Right lung (tissue), 10 donors: ENCODE results near the gene ZNF738. TPM values are rescaled to one million over a fixed set of nuclear protein-coding genes. Genes with fewer than 3 reads are reported as not detected.
"Not testable (repeated sequence)": the region's sequence is repeated elsewhere in the genome, so short reads cannot be mapped to it uniquely, and the experiment has no call there.

ENCODE experiments used
- DNase-seq, 2 donors: peaks; one replicate each; pipeline ENCODE4 v3.0.0-alpha.2; 2013
- long read RNA-seq, 8 donors: transcript quantifications; one replicate each; lab custom pipeline, GENCODE V29; 2026
- polyA plus RNA-seq, 5 donors: library from polyadenylated mRNA; unstranded; fragments of 120-200 nt; gene quantifications; one replicate each; pipeline versions ENCODE4 v1.2.1 to v1.2.3, GENCODE V29; 2013; ENCODE audit warnings: inconsistent platforms in 1 of 5, low replicate concordance in 1 of 5; ENCODE audit not compliant: insufficient read length in 5 of 5, insufficient read depth in 1 of 5

ZNF738 gene
- polyA plus RNA-seq: 10 to 100 TPM; 28.3 to 49.3 (median 40.4) TPM
- long read RNA-seq, donor 1, partial matches to known transcripts: 0 of 5 reads
- long read RNA-seq, donor 1, other reads (novel, unspliced or antisense): 0 of 5 reads
- long read RNA-seq, donor 2, transcript ZNF738-201 (5 exons, 2,442 nt): major isoform, 6 of 8 reads
- long read RNA-seq, donor 2, partial matches to known transcripts: 0 of 8 reads
- long read RNA-seq, donor 2, other reads (novel, unspliced or antisense): 0 of 8 reads
- long read RNA-seq, donor 3, transcript ZNF738-201 (5 exons, 2,442 nt): major isoform, 6 of 8 reads
- long read RNA-seq, donor 3, partial matches to known transcripts: 0 of 8 reads
- long read RNA-seq, donor 3, other reads (novel, unspliced or antisense): 0 of 8 reads
- long read RNA-seq, donor 4, partial matches to known transcripts: 0 of 6 reads
- long read RNA-seq, donor 4, other reads (novel, unspliced or antisense): 0 of 6 reads
- long read RNA-seq, donor 5, partial matches to known transcripts: 6 of 11 reads
- long read RNA-seq, donor 5, other reads (novel, unspliced or antisense): 0 of 11 reads
- long read RNA-seq, donor 6, transcript ZNF738-201 (5 exons, 2,442 nt): major isoform, 9 of 65 reads
- long read RNA-seq, donor 6, partial matches to known transcripts: 56 of 65 reads
- long read RNA-seq, donor 6, other reads (novel, unspliced or antisense): 0 of 65 reads
- long read RNA-seq, donor 7, partial matches to known transcripts: 0 of 3 reads
- long read RNA-seq, donor 7, other reads (novel, unspliced or antisense): 0 of 3 reads
- long read RNA-seq, donor 8, partial matches to known transcripts: 0 of 4 reads
- long read RNA-seq, donor 8, other reads (novel, unspliced or antisense): 0 of 4 reads

DNA sequence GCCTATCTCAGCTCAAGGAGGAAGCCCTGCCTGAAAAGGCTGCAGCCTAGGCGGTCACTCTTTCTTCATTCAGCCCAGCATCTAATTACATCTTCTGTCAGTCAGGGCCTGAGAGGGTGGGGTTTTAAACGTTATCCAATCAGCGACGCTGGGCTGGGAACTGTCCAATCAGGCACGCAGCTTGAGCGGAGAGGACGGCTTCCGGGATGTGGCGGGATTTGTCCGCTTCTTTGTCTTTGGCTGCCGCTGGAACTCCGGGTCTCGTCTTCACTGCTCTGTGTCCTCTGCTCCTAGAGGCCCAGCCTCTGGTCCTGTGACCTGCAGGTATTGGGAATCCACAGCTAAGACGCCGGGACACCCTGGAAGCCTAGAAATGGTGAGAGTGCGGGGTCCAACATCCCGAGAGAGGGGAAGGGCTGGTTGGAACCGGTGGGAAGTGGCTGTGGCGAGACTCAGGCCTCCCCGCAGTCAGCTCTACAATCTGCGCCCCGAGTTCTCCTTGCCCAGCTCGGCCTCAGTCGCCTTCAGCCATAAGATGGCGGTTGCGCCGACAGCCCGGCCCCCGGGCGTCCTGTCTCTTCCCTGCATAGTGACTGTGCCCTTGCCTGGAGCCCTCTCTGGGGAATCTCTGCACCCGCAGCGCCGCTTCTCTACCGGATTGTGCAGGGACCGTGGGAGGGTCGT, at the start of gene ZNF738:
Gene ZNF738, plus strand, starts transcription at position 233 of the 684 bp plus-strand sequence. Its CDS starts 141 bp downstream, at position 374.
- peak; percentile 89 to 96 for DNase-seq

DNA sequence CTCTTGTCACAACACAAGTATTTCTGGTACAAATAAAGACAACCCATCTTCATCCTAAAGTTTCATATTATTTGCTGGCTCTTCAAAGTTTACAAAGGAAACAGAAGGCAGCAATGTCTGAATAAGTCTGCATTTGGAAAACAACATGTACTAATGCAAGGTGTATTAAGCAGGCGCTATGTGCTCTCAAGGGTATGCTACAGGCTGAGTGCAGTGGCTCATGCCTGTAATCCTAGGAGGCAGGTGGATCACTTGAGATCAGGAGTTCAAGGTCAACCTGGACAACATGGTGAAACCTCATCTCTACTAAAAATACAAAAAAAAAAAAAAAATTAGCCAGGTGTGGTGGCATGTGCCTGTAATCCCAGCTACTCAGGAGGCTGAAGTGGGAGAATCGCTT, 46.0 kb upstream of the ZNF738 start:
- DNase-seq: not testable (repeated sequence)

DNA sequence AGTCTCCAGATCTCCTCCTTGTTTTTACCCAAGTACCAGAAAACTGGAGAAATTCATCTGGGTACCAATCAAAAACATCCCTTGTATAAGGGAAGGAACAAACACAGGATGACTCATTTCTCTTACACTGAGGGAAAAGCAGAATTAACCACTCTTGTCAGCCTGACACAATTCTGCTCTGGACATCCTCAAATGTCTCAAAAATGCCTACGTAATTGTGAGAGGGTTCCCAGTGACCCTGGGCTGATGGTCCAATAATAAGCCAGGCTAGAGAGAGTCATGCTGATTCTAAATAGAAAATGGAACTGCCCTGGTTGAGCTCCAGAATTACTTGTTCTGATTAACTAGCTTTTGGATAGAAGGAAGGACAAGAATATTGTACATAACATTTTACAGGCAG, 44.1 kb upstream of the ZNF738 start:
- no peak for DNase-seq

DNA sequence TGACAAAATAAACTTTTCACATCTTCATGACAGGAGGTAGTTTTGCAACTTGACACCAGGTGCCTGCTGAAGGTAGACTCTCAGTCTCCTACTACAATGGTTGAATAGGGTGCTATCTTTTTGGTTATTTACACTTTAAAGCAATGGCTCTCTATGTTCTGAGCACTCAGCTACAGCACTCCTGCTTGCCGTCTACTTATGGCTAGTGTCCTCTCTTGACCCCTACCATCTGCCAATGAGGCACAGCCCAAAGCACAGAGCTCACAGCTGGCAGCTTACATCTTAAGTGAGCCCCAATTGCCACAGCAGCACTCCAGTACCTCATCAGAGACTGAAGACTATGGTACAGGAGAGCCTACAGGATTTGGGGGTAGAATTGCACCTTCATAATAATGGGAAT, 41.0 kb upstream of the ZNF738 start:
- DNase-seq: no peak

DNA sequence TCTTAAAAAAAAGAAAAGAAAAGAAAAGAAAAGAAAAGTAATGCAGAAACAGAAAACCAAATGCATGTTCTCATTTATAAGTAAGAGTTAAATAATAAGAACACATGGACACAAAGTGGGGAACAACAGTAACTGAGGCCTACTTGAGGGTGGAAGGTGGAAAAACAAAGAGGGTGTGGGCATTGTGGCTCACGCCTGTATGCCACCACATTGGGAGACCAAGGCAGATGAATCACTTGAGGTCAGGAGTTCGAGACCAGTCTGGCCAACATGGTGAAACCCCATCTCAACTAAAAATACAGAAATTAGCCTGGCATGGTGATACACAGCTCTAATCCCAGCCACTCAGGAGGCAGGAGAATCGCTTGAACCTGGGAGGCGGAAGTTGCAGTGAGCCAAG, 37.7 kb upstream of the ZNF738 start:
- no peak for DNase-seq

DNA sequence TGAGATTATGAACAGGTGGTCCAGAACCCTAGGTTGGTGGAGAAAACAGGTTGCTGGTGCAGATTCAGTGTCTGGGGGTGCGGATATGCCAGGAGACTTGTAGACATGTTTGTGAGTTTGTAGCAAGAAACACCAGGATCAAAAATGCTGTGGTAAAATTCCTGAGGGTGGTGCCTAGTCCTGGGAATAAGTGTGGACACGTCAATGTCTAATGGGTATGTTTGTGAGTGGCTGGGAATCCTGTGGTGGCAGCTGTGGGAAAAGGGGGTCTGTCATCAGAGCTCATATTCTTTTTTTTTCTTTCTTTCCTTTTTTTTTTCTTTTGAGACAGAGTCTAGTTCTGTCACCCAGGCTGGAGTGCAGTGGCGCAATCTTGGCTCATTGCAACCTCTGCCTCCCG, 36.8 kb upstream of the ZNF738 start:
- no peak for DNase-seq

DNA sequence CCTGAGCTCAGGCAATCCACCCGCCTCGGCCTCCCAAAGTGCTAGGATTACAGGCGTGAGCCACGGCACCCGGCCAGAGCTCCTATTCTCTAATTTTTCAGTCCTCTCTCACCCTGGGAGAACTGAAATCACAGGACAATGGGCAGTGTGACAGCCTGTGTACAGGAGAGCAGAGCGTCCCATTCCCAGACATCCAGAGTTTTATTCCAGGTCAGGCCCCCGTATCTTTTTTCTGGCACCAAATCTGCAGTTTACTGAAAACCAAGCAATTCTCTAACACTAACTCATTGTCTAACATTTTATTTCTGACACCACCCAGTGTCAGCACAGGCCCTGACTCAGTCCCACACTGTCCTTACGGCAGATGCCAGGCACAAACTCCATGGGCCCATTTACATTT, 36.3 kb upstream of the ZNF738 start:
- no peak for DNase-seq

DNA sequence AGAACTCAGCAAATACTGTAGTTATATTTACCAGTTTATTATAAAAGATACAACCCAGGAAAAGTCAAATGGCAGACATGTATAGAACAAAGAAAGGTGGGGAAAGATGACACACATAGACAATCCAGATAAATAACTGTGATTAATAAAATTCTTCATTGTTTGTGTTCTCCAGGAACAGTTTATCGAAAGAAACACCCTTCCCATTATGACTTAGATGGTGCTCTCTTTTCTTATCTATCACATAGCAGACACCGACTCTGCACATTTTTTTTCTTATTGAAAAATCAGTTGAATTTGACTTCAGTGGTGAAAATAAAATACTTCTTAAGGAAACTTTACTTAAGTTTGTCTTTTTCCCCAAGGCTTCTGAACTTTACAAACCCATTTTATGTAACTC, 35.8 kb upstream of the ZNF738 start:
- no peak for DNase-seq

DNA sequence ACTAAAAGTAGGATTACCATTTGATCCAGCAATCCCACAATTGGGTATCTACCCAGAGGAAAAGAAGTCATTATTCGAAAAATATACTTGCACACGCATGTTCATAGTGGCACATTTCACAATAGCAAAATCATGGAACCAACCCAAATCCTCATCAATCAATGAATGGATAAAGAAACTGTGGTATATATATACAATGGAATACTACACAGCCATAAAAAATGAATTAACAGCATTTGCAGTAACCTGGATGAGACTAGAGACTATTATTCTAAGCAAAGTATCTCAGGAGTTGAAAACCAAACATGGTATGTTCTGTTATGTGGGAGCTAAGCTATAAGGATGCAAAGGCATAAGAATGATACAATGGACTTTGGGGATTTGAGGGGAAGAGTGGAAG, 32.6 kb upstream of the ZNF738 start:
- DNase-seq: no peak

DNA sequence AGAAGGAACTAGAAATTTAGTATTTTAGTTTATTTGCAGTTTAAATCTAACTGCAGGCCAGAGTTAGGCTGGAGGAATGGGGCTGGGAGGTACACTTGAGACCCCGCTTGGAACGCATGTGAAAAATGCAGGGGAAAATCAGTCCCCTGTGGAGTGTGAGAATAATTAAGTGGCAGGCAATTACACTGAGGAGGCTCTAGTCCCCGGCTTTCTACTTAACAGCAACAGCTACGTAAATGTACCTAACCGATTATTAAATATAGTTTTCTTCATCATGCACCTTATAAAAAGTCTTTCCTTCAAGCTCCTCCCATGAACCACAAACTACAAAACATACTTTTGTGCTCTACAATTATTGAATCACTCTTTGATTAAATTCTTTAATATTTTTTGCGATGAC, 30.4 kb upstream of the ZNF738 start:
- DNase-seq: peak; percentile 1 to 7

DNA sequence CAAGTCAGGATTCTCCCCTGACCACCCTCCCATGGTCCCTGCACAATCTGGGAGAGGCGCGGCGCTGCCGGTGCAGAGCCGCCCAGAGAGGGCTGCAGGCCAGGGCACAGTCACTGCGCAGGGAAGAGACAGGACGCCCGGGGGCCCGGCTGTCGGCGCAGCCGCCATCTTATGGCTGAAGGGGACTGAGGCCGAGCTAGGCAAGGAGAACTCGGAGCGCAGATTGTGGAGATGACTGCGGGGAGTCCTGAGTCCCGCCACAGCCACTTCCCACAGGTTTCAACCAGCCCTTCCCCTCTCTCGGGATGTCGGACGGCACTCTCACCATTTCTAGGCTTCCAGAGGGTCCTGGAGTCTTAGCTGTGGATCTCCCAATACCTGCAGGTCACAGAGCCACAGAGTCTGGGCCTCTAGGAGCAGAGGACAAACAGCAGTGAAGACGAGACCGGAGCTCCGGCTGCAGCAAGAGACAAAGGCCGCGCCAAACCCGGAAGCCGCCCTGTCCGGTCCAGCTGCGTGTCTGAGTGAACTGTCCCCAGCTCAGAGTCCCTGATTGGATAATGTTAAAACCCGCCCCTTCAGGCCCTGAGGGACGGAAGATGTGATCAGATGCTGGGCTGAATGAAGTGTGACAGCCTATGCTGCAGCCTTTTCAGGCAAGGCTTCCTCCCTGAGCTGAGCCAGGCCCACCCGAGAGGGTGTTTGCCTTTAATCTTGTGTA, 29.8 kb upstream of the ZNF738 start, which contains the start of gene ZNF708:
Gene ZNF708, minus strand, starts transcription at position 526 of the 721 bp plus-strand sequence. Its CDS starts 198 bp downstream, at position 328.
- peak; percentile 88 to 91 for DNase-seq

DNA sequence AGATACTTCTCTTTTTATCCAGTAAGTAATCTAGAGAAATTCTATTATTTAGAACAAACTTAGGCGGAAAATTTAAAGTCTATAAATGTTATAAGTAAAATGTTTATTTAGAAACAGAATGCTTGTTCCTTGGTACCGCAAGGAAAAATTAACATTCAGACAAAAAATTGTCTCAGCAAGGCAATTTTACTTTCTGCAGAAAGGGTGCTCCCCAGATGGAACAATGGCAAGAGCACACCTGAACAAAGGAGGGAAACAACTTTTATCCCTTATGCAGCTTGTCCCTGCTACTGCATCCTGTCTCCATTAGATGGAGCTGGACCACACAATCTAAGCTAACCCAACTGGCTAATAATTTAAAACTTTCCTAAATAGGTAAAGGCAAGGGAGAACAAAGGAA, 23.1 kb upstream of the ZNF738 start:
- no peak for DNase-seq

DNA sequence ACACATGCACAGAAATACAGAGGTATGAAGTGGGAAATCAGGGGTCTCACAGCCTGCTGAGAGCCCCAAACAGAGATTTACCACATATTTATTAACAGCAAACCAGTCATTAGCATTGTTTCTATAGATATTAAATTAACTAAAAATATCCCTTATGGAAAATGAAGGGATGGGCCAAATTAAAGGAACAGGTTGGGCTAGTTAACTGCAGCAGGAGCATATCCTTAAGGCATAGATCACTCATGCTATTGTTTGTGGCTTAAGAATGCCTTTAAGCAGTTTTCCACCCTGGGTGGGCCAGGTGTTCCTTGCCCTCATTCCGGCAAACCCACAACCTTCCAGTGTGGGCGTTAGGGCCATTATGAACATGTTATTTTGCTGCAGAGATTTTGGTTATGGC, 14.0 kb upstream of the ZNF738 start:
- not testable (repeated sequence) for DNase-seq

DNA sequence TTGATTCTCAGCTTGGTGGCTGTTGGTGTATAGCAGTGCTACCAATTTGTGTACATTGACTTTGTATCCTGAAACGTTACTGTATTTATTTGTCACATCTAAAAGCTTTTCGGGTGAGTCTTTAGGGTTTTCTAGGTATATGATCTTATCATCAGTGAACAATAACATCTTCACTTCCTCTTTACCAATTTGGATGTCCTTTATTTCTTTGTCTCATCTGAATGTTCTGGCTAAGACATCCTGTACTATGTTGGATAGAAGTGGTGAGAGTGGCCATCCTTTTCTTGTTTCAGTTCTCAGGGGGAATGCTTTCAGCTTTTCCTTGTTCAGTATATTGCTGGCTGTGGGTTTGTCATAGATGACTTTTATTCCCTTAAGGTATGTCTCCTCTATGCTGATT, 6.0 kb upstream of the ZNF738 start:
- DNase-seq: no peak

DNA sequence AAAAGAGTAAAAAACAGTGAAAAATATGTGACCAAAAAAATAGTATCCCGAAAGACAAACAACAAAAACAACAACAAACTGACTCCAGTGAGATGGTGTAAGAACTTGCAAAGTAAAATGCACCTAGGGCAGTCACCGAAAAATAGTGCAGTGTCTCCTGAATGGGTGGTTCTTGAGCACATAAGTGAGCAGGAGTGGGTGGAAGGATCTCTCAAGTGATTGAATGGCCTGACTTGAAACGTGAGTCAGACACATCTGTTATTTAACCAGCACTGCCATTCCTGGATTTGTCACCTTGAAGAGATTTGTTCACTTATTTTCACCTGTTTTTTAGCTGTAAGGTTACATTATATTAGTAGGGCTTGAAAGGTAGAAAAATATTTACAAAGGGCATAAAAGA, 3.5 kb downstream of the ZNF738 start:
- DNase-seq: no peak

DNA sequence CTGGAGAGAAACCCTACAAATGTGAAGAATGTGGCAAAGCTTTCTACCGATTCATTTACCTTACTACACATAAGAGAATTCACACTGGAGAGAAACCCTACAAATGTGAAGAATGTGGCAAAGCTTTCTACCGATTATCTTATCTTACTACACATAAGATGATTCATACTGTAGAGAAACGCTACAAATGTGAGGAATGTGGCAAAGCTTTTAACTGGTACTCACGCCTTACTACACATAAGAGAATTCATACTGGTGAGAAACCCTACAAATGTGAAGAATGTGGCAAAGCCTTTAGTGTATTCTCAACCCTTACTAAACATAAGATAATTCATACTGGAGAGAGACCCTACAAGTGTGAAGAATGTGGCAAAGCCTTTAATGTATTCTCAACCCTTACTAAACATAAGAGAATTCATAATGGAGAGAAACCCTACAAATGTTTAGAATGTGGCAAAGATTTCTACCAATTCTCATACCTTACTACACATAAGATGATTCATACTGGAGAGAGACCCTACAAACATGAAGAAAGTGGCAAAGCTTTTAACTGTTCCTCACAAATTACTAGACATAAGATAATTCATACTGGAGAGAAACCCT, 25.3 kb downstream of the ZNF738 start:
- no peak for DNase-seq

DNA sequence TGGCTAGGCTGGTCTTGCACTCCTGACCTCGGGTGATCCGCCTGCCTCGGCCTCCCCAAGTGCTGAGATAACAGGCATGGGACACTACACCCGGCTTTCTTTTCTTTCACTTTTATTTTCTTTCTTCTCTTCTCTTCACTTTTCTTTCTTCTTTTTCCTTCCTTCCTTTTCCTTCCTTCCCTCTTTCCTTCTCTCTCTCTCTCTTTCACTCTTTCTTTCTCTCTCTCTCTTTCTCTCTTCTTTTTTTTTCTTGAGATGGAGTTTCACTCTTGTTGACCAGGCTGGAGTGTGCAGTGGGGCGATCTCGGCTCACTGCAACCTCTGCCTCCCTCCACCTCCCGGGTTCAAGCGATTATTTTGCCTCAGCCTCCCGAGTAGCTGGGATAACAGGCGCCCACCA, 37.3 kb downstream of the ZNF738 start:
- DNase-seq: no peak

DNA sequence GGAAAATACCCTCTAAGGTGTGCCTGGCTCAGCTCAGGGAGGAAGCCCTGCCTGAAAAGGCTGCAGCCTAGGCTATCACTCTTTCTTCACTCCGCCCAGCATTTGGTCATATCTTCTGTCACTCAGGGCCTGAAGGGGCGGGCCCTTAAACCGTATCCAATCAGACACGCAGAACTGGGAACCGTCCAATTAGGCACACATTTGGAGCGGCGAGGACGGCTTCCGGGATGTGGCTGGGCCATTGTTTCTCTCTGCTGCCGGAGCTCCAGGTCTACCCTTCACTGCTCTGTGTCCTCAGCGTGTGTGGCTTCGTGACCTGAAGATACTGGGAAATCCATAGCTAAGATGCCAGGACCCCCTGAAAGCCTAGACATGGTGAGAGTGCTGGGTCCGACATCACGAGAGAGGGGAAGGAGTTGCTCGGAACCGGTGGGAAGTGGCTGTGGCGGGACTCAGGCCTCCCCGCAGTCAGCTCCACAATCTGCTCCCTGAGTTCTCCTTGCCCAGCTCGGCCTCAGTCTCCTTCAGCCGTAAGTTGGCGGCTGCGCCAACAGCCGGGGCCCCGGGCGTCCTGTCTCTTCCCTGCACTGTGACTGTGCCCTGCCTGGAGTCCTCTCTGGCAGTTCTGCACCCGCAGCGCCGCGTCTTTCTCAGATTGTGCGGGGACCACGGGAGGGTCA, 38.2 kb downstream of the ZNF738 start, which contains the start of gene ZNF493:
Gene ZNF493, plus strand, starts transcription at position 241 of the 680 bp plus-strand sequence. Its CDS starts 105 bp downstream, at position 346.
- DNase-seq: peak; percentile 91 to 94

DNA sequence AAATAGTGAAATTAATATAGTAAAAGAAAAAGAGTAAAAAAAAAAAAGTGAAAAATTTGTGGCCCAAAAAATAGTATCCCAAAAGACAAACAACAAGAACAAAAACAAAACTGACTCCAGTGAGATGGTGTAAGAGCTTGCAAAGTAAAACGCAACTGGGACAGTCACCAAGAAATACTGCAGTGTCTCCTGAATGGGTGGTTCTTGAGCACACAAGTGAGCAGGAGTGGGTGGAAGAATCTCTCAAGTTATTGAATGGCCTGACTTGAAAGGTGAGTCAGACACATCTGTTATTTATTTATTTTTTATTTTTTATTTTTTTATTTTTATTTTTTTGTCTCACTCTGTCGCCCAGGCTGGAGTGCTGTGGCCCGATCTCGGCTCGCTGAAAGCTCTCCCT, 40.1 kb downstream of the ZNF738 start:
- no peak for DNase-seq

DNA sequence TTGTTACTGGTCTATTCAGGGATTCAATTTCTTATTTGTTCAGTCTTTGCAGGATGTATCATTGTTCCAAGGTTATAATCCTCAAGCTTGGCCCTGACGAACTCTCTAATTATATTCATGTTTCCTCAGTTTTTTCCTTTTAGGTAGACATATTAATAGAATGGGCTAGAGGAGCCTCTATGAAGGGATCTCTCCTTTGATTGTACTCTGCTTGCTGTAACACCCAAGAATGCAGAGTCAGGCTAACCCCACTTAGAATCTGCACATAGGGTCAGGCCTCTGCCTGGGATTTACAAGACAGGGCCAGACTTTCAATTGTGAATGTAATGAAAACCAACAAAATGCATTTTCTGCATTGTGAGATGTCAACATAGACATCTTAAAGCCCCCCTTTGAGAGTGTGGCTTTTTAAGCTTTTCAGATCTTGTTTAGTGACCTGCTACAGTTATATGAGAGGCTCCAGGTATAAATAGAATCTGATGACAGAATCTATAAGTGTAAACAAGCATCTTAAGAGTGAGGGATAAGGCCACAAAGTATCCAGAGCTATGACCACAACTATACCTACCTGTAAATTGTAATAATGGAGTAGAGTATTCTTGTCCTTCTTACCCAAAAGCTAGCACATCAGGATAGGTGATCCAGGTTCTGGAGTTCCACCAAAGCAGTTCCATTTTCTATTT, 43.6 kb downstream of the ZNF738 start:
- no peak for DNase-seq
